Common myeloid progenitor, CD34-positive (primary cell): ENCODE data around the gene FER.
"Not testable (repeated sequence)": the region's sequence is repeated elsewhere in the genome, so short reads cannot be mapped to it uniquely, and the experiment has no call there.

Experiments used
- CTCF ChIA-PET: fragments of 350-600 bp; sonication (Branson Sonifier 250); formaldehyde crosslinking; loops from one replicate; lab custom pipeline; 2021; ENCODE audit warnings: antibody characterized with exemption; lab: Charles Lee
- POLR2A ChIA-PET: fragments of 350-600 bp; sonication (Branson Sonifier 250); formaldehyde crosslinking; loops from one replicate; lab custom pipeline; 2021; ENCODE audit warnings: antibody characterized with exemption; lab: Charles Lee
- DNase-seq, 3 donors: peaks; one replicate each; pipeline versions ENCODE4 v3.0.0 to v3.0.0-alpha.2; 2013
- H3K27ac ChIP-seq, 2 experiments: 1 replicate in 1 of 2; 2 replicates in 1 of 2; pipeline ENCODE4 v1.7.0; 2013; ENCODE audit warnings: inconsistent platforms in 2 of 2, low read length in 2 of 2, mild to moderate bottlenecking in 2 of 2, low read depth in 1 of 2, moderate library complexity in 1 of 2; ENCODE audit not compliant: severe bottlenecking in 2 of 2, insufficient read depth in 1 of 2, poor library complexity in 1 of 2
- H3K27me3 ChIP-seq, 5 experiments: replicated peaks in 2 of 5; 1 replicate in 3 of 5; 2 replicates in 2 of 5; pipeline versions ENCODE4 v1.6.1 to v1.7.0; 2013; ENCODE audit warnings: low read length in 4 of 5, mild to moderate bottlenecking in 2 of 5, moderate library complexity in 2 of 5, inconsistent platforms in 1 of 5; ENCODE audit not compliant: insufficient read depth in 5 of 5, control insufficient read depth in 4 of 5
- H3K36me3 ChIP-seq, 4 experiments: 1 replicate in 2 of 4; 2 replicates in 2 of 4; pipeline versions ENCODE4 v1.6.1 to v1.7.0; 2013; ENCODE audit warnings: low read length in 3 of 4, control low read depth in 1 of 4, mild to moderate bottlenecking in 1 of 4; ENCODE audit not compliant: control insufficient read depth in 4 of 4, insufficient read depth in 4 of 4
- H3K4me1 ChIP-seq, 4 experiments: 1 replicate in 3 of 4; 2 replicates in 1 of 4; pipeline versions ENCODE4 v1.6.1 to v1.7.1; 2013; ENCODE audit warnings: low read length in 3 of 4, mild to moderate bottlenecking in 3 of 4, control low read depth in 1 of 4, inconsistent platforms in 1 of 4, moderate library complexity in 1 of 4; ENCODE audit not compliant: control insufficient read depth in 4 of 4, insufficient read depth in 4 of 4; ENCODE audit errors: control extremely low read depth in 1 of 4
- H3K4me3 ChIP-seq, 7 experiments: 1 replicate in 4 of 7; 2 replicates in 3 of 7; pipeline versions ENCODE4 v1.5.1 to v1.7.0; 2013; ENCODE audit warnings: mild to moderate bottlenecking in 7 of 7, low read length in 6 of 7, moderate library complexity in 6 of 7, inconsistent platforms in 2 of 7, low read depth in 2 of 7, control low read depth in 1 of 7; ENCODE audit not compliant: insufficient read depth in 4 of 7, control insufficient read depth in 1 of 7; ENCODE audit errors: extremely low read depth in 1 of 7
- H3K9me3 ChIP-seq, 5 experiments: 1 replicate in 4 of 5; 2 replicates in 1 of 5; pipeline versions ENCODE4 v1.6.1 to v1.7.1; 2013; ENCODE audit warnings: low read length in 4 of 5, mild to moderate bottlenecking in 2 of 5, inconsistent platforms in 1 of 5, low read depth in 1 of 5, moderate library complexity in 1 of 5; ENCODE audit not compliant: control insufficient read depth in 4 of 5, insufficient read depth in 2 of 5; ENCODE audit errors: control extremely low read depth in 1 of 5
- WGBS: methylation state at CpG from one replicate; pipeline ENCODE4 v1.1.5; 2013; ENCODE audit not compliant: insufficient coverage; 5-methylcytosine and 5-hydroxymethylcytosine counted together

The FER gene

GRCh38 chr5:108760512-108760911, 12.8 kb downstream of the FER start:
- Histone ChIP-seq H3K9me3 (peaks cover 0 to 15% (median 4%) of the 10 kb centered on the region in 5 experiments), H3K4me3 (no peak overlapping the region), H3K4me1 (peaks cover 0 to 5% (median 4%) of the 10 kb centered on the region in 4 experiments), H3K27ac (no peak overlapping the region), H3K36me3 (peaks cover 0 to 9% (median 1%) of the 10 kb centered on the region in 4 experiments), H3K27me3 (no peaks in the 10 kb centered on the region)
- ChIA-PET CTCF (no interaction called here), POLR2A (no interaction called here)
- WGBS, result no CpG with 5 or more reads among the region's 1 CpG
- DNase-seq, result no peak

- peaks cover 0 to 9% (median 1%) of the 10 kb centered on the region in 4 experiments for H3K36me3 ChIP-seq
- no peak for DNase-seq
- H3K27me3 ChIP-seq, result no peaks in the 10 kb centered on the region
- ChIA-PET POLR2A (no interaction called here), CTCF (no interaction called here)
- no peak overlapping the region for H3K27ac ChIP-seq
- peaks cover 0 to 5% (median 4%) of the 10 kb centered on the region in 4 experiments for H3K4me1 ChIP-seq
- no peak overlapping the region for H3K4me3 ChIP-seq
- WGBS, result 11% methylated on average over 3 of the region's 3 CpGs
- peaks cover 0 to 15% (median 4%) of the 10 kb centered on the region in 5 experiments for H3K9me3 ChIP-seq
Measured at GRCh38 chr5:108762660-108763059, 15.0 kb downstream of the FER start.

GRCh38 chr5:108763222-108763916, 15.7 kb downstream of the FER start:
- no peak overlapping the region for H3K4me3 ChIP-seq
- ChIA-PET CTCF (no interaction called here), POLR2A (no interaction called here)
- peaks cover 0 to 9% (median 1%) of the 10 kb centered on the region in 4 experiments for H3K36me3 ChIP-seq
- peaks cover 0 to 15% (median 4%) of the 10 kb centered on the region in 5 experiments for H3K9me3 ChIP-seq
- no peaks in the 10 kb centered on the region for H3K27me3 ChIP-seq
- H3K4me1 ChIP-seq, result peaks cover 0 to 5% (median 4%) of the 10 kb centered on the region in 4 experiments
- no peak overlapping the region for H3K27ac ChIP-seq
- no CpG with 5 or more reads among the region's 3 CpGs for WGBS
- DNase-seq, result no peak

- DNase-seq, result no peak
- ChIA-PET CTCF (interaction anchor here (0.6 kb wide), 1 partner anchor 722 kb away, joined by 3 read pairs; no protein-coding TSS in a partner anchor), POLR2A (no interaction called here)
- Histone ChIP-seq H3K27me3 (no peaks in the 10 kb centered on the region), H3K9me3 (peaks cover 0 to under 1% (median 0%) of the 10 kb centered on the region in 5 experiments), H3K4me1 (peaks cover 0 to 5% (median 4%) of the 10 kb centered on the region in 4 experiments), H3K27ac (no peak overlapping the region), H3K36me3 (no peaks in the 10 kb centered on the region), H3K4me3 (no peak overlapping the region)
Measured at GRCh38 chr5:108765647-108766046, 17.9 kb downstream of the FER start.

GRCh38 chr5:108766916-108767315, 19.2 kb downstream of the FER start:
- H3K27me3 ChIP-seq, H3K27ac ChIP-seq, POLR2A ChIA-PET, H3K9me3 ChIP-seq, H3K4me3 ChIP-seq, H3K4me1 ChIP-seq, H3K36me3 ChIP-seq, DNase-seq: not testable (repeated sequence)
- 100% methylated on average over 3 of the region's 5 CpGs for WGBS
- CTCF ChIA-PET, result interaction anchor here (0.6 kb wide), 1 partner anchor 42 kb away, joined by 3 read pairs; no protein-coding TSS in a partner anchor

GRCh38 chr5:108769352-108769751, 21.7 kb downstream of the FER start:
- DNase-seq, result no peak
- CTCF ChIA-PET, result interaction anchor here (1.4 kb wide), 1 partner anchor 11 kb away, joined by 3 read pairs; no protein-coding TSS in a partner anchor
- no peaks in the 10 kb centered on the region for H3K4me1 ChIP-seq
- POLR2A ChIA-PET, result no interaction called here
- no peak overlapping the region for H3K27ac ChIP-seq
- no peak overlapping the region for H3K4me3 ChIP-seq
- H3K36me3 ChIP-seq, result no peaks in the 10 kb centered on the region
- H3K9me3 ChIP-seq, result peaks cover 0 to 6% (median 0%) of the 10 kb centered on the region in 5 experiments
- 33% methylated on average over 1 of the region's 1 CpG for WGBS
- H3K27me3 ChIP-seq, result no peaks in the 10 kb centered on the region

GRCh38 chr5:108772626-108773025, 24.9 kb downstream of the FER start:
- ChIA-PET POLR2A (interaction anchor here (0.6 kb wide), 1 partner anchor 94 kb away, joined by 3 read pairs; no protein-coding TSS in a partner anchor), CTCF (interaction anchor here (1.3 kb wide), 1 partner anchor 46 kb away, joined by 3 read pairs; no protein-coding TSS in a partner anchor)
- H3K27me3 ChIP-seq, result no peaks in the 10 kb centered on the region
- H3K9me3 ChIP-seq, result peaks cover 0 to 6% (median 3%) of the 10 kb centered on the region in 5 experiments
- no peaks in the 10 kb centered on the region for H3K36me3 ChIP-seq
- no peaks in the 10 kb centered on the region for H3K4me1 ChIP-seq
- no peak overlapping the region for H3K4me3 ChIP-seq
- WGBS, result no CpG with 5 or more reads among the region's 1 CpG
- no peak for DNase-seq
- no peak overlapping the region for H3K27ac ChIP-seq
